ENCODE data around the gene NKX1-2. TPM values are rescaled to one million over a fixed set of nuclear protein-coding genes. Genes with fewer than 3 reads are reported as not detected.
"Not testable (repeated sequence)": the region's sequence is repeated elsewhere in the genome, so short reads cannot be mapped to it uniquely, and the experiment has no call there.

The NKX1-2 gene
- polyA plus RNA-seq, 1 donor from 2014 or later: not detected

- Mint-ChIP-seq H3K4me3 (peak overlapping the region in 3 of 4 donors; percentile 61 to 85 (median 81)), H3K9me3 (no peaks in the 10 kb centered on the region), H3K4me1 (peaks cover 15 to 17% (median 15%) of the 10 kb centered on the region in 3 donors), H3K36me3 (no peaks in the 10 kb centered on the region), H3K27me3 (peaks cover 58% of the 10 kb centered on the region), H3K27ac (peak overlapping the region in 1 of 3 donors; percentile 63)
These were observed 444 bp downstream of the NKX1-2 start for GRCh38 chr10:124449170-124450011.

DNA sequence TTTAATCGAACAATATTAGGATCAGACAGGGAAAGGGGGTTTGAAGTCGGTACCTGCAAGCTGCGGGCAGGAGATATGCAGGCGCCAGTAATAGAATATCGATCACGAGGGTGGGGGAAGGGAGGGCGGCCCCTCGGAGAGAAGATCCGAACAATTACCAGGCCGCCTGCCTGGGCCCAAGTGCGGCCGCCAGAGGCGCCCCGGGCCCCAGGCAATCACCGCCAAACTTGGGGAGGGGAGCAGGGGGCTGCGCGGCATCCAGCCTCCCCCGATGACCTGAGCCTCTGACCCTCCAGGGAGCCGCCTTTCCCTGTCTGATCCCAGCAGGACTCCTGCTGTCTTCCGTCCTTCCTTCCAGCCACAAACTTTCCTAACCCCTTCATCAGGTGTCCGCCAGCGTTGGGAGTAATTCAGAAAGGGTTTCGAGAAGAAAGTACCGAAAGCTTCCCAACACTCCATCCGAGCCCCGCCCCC, 1.1 kb downstream of the NKX1-2 start:
- Mint-ChIP-seq H3K27ac (peak overlapping the region in 1 of 3 donors; percentile 63), H3K27me3 (peaks cover 58% of the 10 kb centered on the region), H3K36me3 (no peaks in the 10 kb centered on the region), H3K4me3 (peak overlapping the region in 3 of 4 donors; percentile 61 to 85 (median 81)), H3K4me1 (peaks cover 15 to 17% (median 15%) of the 10 kb centered on the region in 3 donors), H3K9me3 (no peaks in the 10 kb centered on the region)

GRCh38 chr10:124447751-124448466, 1.9 kb downstream of the NKX1-2 start:
- Mint-ChIP-seq H3K9me3 (no peaks in the 10 kb centered on the region), H3K4me3 (peak overlapping the region in 3 of 4 donors; percentile 67 to 78 (median 72)), H3K27ac (peak overlapping the region in 1 of 3 donors; percentile 57), H3K27me3 (peaks cover 57% of the 10 kb centered on the region), H3K36me3 (no peaks in the 10 kb centered on the region), H3K4me1 (peaks cover 15 to 17% (median 15%) of the 10 kb centered on the region in 3 donors)

DNA sequence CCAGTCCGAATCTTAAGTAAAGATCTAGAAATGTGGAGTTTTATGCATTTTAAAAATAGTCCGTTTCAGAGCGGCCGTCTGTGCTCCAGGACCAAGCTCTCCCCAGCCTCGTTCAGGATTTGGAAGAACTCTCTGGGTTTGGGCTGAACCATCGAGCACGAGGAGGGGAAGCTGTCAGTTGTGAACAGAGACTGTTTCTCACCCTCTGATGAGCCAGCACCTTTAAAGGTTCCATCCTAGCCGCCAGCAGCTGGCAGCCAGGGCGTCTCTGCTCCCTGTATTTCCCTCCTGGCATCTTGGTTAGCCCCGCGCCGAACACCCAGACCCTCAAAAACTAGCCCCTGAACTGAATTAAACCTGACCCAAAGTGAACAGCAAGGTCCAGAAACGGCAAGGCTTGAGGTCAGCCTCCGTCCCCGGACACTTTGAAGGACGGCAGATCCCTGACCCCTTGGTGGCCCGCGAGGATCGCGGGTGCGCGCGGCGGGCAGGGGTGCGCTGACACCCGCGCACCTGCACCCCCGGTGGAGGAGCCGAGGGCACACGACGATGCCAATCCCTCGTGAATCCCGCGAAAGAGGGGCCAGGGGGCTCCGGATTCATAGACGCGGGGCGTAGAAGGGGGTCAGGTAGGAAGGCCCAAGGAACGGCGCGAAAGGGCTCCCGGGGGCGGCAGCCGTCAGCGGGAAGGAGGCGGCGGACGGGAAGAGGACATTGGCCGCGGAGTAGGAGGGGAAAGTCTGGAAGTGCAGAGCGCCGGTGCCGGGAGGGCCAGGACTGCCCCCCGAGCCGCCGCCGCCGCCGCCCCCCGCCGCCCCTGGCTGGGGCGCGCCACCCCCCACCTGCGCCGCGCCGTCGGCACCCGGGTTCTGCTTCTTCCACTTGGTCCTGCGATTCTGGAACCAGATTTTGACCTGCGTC, 2.7 kb downstream of the NKX1-2 start:
- Mint-ChIP-seq H3K9me3 (no peaks in the 10 kb centered on the region), H3K27me3 (peaks cover 55% of the 10 kb centered on the region), H3K36me3 (no peaks in the 10 kb centered on the region), H3K4me1 (peaks cover 15 to 17% (median 15%) of the 10 kb centered on the region in 3 donors), H3K27ac (peak overlapping the region in 1 of 3 donors; percentile 57), H3K4me3 (peak overlapping the region in 1 of 4 donors; percentile 47)

- H3K27me3 Mint-ChIP-seq: peaks cover 34% of the 10 kb centered on the region
- not testable (repeated sequence) for H3K36me3 Mint-ChIP-seq, H3K4me3 Mint-ChIP-seq, H3K27ac Mint-ChIP-seq, H3K9me3 Mint-ChIP-seq, H3K4me1 Mint-ChIP-seq
These were observed 8.1 kb downstream of the NKX1-2 start for GRCh38 chr10:124441694-124442093.

DNA sequence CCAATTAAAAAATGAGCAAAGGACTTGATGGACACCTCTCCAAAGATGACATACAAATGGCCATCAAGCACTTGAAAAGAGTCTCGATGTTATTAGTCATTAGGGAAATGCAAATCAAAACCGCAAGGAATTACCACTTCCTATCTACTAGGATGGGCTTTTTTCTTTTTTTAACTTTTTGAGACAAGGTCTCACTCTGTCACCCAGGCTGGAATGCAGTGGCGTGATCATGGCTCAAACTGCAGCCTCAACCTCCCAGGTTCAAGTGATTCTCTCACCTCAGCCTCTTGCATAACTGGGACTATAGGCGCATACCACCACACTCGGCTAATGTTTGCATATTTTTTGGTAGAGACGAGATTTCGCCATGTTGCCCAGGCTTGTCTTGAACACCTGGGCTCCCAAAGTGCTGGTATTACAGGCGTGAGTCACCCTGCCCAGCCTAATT, 13.6 kb downstream of the NKX1-2 start:
- peak overlapping the region in 3 of 4 donors; percentile 44 to 84 (median 80) for H3K4me3 Mint-ChIP-seq
- peaks cover 31% of the 10 kb centered on the region for H3K27me3 Mint-ChIP-seq
- no peaks in the 10 kb centered on the region for H3K9me3 Mint-ChIP-seq
- peak overlapping the region in 1 of 3 donors; percentile 8 for H3K27ac Mint-ChIP-seq
- H3K36me3 Mint-ChIP-seq: peaks cover 1% of the 10 kb centered on the region
- H3K4me1 Mint-ChIP-seq: peaks cover 6 to 17% (median 7%) of the 10 kb centered on the region in 3 donors

DNA sequence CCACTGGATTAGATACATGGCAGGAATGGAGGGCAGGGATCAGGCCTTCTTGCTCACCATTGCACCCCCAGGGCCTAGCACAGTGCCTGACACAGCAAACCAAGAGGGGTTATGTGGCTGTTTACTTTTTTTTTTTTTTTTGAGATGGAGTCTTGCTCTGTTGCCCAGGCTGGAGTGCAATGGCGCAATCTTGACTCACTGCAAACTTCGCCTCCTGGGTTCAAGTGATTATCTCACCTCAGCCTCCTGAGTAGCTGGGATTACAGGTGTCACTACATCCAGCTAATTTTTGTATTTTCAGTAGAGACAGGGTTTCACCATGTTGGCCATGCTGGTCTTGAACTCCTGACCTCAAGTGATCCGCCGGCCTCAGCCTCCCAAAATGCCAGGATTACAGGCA, 14.2 kb downstream of the NKX1-2 start:
- peak overlapping the region in 2 of 4 donors; percentile 3 to 84 for H3K4me3 Mint-ChIP-seq
- H3K36me3 Mint-ChIP-seq, H3K27ac Mint-ChIP-seq, H3K9me3 Mint-ChIP-seq: not testable (repeated sequence)
- peaks cover 29% of the 10 kb centered on the region for H3K27me3 Mint-ChIP-seq
- peaks cover 6 to 17% (median 7%) of the 10 kb centered on the region in 3 donors for H3K4me1 Mint-ChIP-seq

- Mint-ChIP-seq H3K27ac (no peak overlapping the region), H3K36me3 (peaks cover 1% of the 10 kb centered on the region), H3K9me3 (no peaks in the 10 kb centered on the region), H3K4me3 (no peak overlapping the region), H3K27me3 (peaks cover 31% of the 10 kb centered on the region), H3K4me1 (peaks cover 6 to 17% (median 7%) of the 10 kb centered on the region in 3 donors)
These were observed 16.4 kb downstream of the NKX1-2 start for GRCh38 chr10:124433461-124433860.

GRCh38 chr10:124430077-124430476, 19.8 kb downstream of the NKX1-2 start:
- H3K27ac Mint-ChIP-seq: no peak overlapping the region
- no peaks in the 10 kb centered on the region for H3K36me3 Mint-ChIP-seq
- no peaks in the 10 kb centered on the region for H3K9me3 Mint-ChIP-seq
- H3K4me3 Mint-ChIP-seq: no peak overlapping the region
- peaks cover 0 to 3% (median 0%) of the 10 kb centered on the region in 3 donors for H3K4me1 Mint-ChIP-seq
- peaks cover 30% of the 10 kb centered on the region for H3K27me3 Mint-ChIP-seq

DNA sequence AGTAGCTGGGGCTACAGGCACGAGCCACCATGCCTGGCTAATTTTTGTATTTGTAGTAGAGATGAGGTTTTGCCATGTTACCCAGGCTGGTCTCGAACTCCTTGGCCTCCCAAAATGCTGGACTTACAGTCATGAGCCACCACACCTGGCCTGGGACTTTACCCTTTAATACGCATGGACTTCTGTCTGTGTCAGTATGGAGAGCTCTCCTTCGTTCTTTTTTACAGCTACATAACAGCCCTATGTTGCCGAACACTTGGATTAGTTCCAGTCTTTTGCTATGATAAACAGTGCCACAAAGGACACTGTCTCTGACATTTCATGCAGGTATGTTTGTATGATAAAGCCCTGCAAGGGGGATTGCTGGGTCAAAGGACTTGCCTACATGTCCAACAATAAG, 20.3 kb downstream of the NKX1-2 start:
- Mint-ChIP-seq H3K4me1 (no peaks in the 10 kb centered on the region), H3K9me3 (no peaks in the 10 kb centered on the region), H3K4me3 (no peak overlapping the region)

GRCh38 chr10:124428207-124428777, 21.5 kb downstream of the NKX1-2 start:
- Mint-ChIP-seq H3K9me3 (no peaks in the 10 kb centered on the region), H3K27me3 (peaks cover 33% of the 10 kb centered on the region), H3K36me3 (no peaks in the 10 kb centered on the region), H3K4me3 (no peak overlapping the region), H3K4me1 (no peaks in the 10 kb centered on the region), H3K27ac (peak overlapping the region in 1 of 3 donors; percentile 51)

More for the DNA sequence above, 20.3 kb downstream of the NKX1-2 start:
- Mint-ChIP-seq H3K27ac (no peak overlapping the region), H3K36me3 (no peaks in the 10 kb centered on the region), H3K27me3 (peaks cover 30% of the 10 kb centered on the region)

DNA sequence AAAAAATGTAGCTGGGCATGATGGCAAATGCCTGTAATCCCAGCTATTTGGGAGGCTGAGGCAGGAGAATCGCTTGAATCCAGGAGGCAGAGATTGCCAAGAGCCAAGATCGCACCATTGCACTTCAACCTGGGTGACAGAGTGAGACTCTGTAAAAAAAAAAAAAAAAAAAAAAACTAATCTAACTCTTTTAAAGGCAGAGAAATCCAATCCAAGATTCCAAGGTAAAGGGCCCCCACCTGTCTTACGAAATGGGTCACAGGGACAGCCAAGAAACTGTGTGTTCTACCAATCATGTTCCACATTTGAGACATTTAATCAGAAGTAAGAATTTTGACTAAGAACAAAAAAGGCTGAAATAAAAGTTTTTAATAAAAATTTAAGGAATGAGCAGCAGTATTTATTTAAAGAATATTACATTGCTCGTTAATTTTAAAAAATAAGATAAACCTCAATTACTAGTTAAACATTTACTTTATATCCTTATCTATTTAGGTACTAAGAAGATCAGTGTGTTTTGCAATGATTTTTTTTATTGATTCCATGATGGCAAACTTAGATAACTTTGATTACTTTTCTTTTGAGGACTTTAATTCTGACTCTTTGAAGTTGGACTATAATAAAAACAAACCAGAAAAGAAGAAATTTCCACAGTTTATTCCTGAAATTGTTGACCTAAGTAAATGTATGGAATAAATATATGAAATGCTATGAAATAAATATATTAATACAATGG, 24.4 kb downstream of the NKX1-2 start:
- Mint-ChIP-seq H3K27ac (no peak overlapping the region), H3K4me1 (no peaks in the 10 kb centered on the region), H3K27me3 (peaks cover 34% of the 10 kb centered on the region), H3K9me3 (no peaks in the 10 kb centered on the region), H3K4me3 (no peak overlapping the region), H3K36me3 (no peaks in the 10 kb centered on the region)

DNA sequence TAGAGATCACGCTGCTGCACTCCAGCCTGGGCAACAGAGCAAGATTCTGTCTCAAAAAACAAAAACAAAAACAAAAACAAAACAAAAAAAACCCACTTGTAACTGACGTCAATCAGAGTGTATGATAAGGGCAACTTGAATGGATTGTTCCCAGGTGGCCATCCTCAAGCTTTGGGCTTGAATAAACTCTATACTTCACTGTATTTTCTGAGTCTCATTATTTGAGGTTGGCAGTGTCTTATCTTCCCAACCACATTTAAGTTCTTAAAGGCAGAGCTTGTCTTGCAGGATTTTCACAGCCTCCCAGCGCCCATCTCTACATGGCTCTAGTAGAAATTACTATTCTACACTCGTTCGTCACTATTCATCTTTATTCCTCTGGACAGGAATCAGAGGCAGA, 26.0 kb downstream of the NKX1-2 start:
- Mint-ChIP-seq H3K27ac (no peak overlapping the region), H3K36me3 (no peaks in the 10 kb centered on the region), H3K27me3 (peaks cover 30% of the 10 kb centered on the region), H3K9me3 (no peaks in the 10 kb centered on the region), H3K4me3 (no peak overlapping the region), H3K4me1 (peaks cover 0 to 3% (median 3%) of the 10 kb centered on the region in 3 donors)
